NCI-H146 (cell line): Measurements from ENCODE around the gene XPNPEP1.

Experiments used
- DNase-seq: peaks from one replicate; lab custom pipeline; 2025; lab: John Stamatoyannopoulos, UW

XPNPEP1 gene

DNA sequence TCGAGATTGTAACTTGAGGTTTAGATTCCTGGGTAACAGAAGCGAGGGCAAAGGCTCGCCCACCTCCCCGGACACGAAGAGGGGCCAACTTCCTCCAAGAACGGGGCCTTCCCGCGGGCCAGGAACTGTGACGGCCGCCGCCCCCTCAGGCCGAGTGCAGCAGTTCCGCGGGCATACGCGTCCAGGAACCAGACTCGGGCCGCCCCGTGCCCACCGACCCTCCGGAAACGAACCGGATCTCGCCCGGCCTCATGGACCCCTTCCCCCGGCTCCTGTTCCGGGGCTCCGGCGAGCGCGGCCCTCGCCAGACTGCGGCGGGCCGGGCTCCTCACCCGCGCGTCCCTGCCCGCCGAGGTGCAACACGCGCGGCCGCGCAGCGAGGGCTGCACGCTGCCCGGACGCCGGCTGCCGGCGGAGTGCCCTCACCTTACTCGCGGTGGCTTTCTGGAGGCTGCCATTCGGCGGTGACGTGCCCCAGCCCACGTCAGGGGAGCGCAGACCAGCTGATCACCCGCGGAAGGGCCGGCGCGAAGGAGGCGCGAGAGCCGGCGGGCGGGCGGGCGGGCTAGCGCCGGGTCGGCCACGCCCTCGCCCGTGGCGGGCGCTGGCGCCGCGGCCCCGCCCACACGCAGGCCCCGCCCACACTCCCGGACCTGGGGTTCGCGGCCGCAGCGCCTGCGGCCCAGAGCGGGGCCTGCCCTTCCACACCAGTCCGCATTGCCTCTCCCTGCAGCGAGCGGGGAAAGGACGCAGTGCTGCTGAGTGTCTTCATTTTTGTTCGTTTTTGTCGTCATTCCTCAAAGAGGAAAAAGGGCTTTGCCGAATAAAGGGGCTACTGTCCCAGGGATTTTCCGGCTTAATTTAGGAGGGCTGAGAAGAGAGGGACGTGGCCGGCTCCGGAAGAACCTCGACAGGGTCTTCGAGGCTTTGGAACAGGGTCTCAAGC is at the start of gene XPNPEP1:
Gene XPNPEP1, minus strand, starts transcription at position 536 of the 946 bp plus-strand sequence. Its CDS starts 78 bp downstream, at position 458.
- peak; percentile 89 for DNase-seq

DNA sequence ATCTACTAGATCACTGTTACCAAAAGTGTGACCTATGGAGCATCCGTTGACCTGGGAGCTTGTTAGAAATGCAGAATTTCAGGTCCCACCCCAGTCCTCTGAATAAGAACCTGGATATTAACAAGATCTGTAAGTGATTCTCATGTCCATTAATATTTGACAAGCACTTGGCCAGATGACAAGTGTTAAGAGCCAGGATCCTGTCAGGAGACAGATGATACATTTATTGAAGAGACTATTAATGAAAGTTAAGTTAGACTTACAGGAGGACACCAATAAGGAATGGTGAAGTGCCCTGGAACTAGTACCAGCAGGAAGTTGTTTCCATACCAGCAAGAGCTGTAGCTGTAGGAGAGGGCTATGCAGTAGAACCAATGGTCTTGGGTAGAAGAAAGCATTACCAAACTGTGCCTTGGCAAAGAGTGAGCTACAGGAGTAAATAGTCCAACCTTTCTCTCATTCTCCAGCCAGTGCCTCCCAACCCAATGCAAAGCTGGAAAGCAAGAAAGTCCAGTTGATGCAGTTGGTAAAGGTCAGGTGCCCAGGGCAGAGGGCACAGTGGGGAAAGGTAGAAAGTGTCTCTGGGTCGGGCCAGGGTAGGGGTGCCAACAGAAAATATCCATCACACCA is 49.2 kb upstream of the XPNPEP1 start:
- no peak for DNase-seq

DNA sequence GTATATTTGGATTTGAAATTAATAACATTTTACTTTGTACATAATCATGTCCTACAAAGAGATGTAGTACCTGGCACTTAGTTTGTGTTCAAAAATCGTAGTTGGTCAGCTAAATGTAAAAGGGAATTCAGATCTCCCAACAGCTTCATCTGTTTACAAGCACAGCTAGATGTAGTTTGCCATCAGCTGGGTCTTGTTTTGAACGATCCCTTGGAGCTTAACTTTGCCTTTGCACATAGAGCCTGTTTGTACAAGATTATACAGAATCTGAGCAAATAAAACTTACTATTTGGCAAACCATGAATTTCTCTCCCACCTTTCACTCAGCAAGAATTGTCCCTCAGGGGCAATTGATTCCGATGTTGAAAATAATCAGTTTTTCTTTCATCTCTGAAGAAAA is 48.3 kb upstream of the XPNPEP1 start:
- DNase-seq: peak; percentile 20

DNA sequence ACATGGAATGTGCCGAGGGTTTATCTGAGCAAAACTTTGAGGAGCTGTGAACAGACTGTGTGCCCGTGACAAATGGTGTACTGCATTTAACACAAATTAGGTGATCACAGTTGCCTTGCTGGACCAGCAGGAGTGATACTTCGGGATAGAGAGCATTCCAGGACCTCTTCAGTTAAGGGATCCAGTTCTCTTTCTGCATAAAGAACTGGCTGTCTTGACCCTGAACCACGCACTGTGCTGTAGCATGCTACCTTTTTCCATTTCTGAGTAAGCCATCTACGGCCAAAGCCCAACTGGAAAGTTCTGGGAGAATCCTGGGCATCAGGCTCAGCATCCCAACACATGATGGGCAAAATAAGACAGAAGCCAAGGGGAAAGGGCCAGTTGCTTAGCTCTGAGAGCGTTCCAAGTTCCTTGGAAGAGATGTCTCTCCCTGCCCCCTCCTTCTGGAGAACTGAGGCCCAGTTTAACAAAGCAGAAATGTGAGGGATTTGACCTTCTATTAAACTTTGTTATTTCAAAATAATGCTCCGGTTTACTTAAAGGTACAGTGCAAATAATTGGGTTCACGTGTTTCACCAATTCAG is 46.5 kb upstream of the XPNPEP1 start:
- no peak for DNase-seq

DNA sequence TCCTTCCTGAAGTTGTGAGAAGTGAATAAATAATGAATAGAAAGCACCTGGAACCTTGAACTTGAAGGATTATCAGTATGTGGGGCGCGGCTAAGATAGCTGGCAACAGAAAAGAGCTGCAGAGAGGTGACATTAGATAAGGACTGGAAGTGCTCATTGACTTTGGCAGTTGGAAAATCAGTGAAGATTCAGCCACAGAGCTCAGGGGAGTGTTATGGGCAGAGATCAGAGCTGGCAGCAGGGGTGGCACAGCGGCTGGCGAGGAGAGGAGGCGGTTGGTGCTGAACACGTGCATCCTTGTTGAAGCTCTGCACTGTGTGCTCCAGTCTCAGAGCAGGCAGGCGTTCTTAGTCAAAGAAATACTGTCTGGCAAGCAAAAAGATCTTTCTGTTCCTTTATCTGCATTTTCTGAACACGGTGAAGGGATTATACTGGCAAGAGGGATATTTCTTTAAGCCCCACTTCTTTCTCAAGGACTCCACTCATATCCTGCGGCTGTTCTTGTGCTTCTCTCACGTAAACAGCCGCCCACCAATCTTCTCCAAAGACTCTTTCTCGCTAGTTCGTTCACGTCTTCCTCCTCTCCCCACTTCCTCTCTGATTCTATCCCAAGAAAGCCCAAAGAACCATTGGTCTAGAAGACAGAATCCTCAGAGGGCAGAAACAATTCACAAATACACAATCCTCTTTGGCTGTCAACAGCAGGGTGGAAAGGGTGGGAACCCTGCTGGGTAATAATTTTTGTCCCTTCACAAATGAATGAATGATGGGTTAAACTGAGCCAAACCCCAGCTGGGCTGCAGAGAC is 45.8 kb upstream of the XPNPEP1 start:
- DNase-seq: no peak

DNA sequence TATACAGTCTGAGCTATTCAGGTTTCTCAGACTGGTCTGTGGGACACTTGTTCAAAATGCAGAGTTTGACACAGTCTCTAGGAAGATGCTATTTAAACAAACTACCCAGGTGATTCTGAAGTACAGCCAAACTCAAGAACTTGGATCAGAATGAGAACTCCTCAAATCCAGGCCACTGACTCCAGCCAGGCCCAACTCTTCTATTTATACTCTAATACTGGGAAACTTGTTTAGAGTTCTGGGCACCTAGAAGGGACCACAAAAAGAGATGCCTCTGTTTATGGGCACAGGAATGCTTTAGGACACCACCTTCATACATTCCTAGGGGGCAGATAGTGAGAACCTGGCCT is 44.4 kb upstream of the XPNPEP1 start:
- DNase-seq: no peak

DNA sequence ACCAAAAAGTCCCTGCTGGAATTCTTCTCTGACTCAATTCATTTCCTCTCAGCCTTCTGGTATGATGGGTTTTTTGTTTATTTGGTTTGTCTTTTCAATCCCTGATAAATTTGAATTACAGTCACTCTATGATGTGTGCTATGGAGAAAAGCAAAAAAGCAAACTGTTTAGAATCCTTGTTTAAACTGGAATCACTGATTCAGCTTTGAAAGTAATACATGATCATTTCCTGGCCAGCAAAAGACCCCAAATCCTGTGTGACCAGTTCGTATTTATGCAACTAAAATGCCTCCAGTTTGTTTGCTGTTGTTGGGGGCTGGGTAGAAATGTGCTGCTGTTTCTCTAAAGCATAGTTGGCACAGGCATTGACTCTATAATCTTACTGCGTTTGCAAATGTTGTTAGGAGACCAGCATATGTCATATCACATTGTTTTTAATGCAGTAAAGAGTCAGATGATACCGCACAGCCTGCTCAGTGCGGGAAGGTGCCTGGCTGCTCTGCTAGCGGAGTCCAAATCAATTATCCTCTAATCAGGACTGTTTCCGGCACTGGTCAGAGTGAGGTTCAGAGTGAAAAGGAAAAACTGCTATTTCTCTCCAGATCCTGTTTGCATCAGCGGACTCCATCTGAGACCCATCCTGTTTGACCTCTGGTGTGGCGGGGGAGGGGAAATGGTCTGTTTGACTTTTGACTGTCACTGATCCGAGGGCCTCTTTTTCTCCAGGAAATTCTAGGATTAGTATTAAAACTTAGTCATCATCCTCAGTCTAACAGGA is 43.8 kb upstream of the XPNPEP1 start:
- DNase-seq: peak; percentile 11

DNA sequence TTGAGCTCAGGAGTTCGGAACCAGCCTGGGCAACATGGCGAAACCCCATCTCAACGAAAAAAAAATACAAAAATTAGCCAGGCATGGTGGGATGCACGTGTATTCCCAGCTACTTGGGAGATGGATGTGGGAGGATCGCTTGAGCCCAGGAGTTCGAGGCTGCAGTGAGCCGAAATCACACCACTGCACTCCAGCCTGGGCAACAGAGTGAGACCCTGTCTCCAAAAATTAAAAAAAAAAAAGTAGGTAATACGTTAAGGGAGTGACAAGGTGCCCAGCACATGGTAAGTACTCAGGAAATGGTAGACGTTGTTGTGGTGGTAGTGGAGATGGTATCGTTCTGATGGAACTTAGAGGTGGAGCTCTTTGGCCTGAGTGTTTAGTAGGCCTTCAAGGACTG is 41.0 kb upstream of the XPNPEP1 start:
- no peak for DNase-seq

DNA sequence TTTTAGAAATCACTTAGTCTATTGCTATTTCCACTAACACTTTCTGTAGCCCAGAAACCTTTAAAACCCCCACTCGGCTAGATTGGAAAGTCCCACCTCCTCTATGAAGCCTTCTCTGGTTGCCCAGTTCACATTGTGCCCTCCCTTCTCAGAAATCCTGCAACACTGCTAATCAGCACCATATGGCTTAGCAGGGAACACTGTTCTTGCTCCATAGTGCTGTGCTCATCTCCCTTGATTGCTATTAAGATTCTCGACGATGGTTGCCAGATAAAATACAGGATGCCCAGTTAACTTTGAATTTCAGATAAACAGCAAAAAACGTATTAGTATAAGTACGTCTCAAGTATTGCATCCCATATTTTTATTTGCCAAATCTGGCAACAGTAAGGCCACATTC is 40.1 kb upstream of the XPNPEP1 start:
- DNase-seq: no peak

DNA sequence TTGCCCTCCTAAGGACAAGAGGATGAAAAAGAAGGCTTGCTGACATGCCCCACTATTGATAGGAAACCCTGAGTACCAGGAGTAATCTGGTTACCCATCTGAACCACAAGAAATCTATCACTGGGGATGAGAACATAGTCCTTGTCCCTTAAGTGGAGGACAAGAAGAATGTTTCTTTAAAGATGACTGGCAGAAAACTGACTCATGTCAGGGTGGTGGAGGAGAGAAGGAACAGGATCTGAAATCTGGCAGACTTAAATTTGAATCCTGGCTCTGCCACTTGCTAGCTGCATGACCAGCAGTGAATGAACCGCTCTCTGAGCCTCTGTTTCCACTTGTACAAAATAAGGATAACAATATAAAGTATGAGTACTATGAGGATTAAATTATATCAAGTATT is 38.9 kb upstream of the XPNPEP1 start:
- DNase-seq: no peak

DNA sequence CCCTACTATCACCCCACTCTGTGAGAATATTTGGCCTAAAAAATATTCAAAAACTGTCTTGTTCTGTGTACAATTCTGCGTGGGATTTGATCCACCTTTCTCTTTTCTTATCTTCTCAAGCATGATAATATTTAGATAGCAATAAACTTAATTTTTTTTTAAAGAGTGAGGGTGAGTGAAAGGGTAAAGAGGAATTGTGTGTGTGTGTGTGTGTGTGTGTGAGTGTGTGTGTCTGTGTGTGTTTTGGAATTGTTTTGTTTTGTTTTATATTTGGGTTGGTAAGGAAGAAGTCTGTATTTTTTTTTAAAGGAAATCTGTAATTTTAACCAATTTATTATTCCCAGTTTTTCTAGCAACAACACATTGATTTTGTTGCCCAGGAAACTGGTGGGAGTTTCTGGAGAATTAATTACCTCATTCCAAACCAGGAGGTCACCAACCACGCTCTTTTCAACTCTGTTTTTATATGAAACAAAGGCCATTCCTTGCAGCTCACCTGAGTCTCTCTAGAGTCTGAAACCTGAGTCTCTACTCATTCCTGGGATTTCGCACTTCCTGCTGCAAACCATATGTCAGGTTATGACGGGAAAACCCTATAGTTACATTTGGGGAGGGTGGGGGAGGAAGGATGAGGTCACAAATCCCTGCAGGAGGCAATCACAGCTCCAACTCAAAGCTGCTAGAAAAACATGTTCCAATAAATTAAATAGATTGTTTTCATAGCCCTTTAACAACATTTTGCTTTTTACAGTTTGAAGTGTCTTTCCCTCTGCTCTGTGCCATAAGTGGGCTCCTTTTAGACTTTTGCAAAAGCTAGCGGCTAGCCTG is 38.1 kb upstream of the XPNPEP1 start:
- DNase-seq: peak; percentile 76

DNA sequence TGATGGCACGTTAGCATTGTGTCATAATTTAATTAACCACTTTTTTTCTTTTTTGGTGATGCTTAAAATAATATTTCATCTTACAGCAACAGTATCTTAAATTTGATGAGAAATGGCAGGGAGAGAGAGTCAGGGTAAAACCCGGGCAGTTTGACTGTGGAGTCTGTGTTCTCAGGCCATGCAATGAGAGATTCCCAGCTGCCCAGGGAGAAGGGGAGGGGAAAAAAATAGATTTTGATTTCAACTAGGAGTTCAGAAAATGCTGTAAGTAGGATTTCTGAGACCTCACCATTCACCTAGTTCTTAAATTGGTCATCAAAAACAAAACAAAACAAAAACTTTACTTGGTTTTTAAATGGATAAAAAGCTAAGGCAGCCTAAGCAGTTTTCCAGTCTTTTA is 37.4 kb upstream of the XPNPEP1 start:
- no peak for DNase-seq

DNA sequence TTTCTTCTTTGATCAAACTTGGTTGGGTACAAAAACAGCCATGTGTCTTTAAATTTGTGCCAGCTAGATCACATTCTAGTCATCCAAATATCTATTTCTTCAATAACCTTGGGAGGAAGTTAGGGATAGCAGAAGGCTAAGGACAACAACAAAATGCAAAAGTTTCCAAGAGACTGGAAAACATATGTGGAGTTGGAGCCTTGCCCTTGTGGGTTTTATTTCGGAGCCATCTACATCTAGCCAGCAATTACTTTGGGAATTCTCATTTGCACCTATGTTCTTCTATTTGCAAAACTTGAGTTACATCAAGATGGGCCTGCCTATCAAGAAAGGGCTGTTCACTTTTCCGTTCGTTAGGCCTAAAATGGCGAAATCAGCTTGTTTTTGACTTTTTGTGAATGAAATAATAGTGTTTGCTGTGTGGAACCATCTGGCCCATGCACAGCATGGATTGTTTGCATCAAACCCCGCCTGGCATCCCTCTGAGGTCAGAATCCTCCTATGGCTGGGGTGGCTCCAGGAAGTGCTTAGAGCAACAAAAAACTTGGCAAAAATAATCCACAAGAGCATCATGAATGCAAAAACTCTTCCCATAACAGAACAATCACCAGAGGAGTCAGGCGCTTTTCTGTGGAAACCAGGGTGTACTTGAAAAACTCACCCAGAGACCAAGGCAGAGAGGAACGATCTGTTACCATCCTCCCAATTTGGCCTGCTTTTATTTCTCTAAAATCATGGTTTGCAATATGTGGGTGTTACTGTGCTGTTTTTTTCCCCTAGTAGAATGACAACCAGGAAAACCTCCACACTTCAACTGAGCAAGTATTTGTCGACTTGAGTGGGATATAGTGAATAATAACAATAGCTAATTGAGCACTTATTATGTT is 36.2 kb upstream of the XPNPEP1 start:
- peak; percentile 3 for DNase-seq

DNA sequence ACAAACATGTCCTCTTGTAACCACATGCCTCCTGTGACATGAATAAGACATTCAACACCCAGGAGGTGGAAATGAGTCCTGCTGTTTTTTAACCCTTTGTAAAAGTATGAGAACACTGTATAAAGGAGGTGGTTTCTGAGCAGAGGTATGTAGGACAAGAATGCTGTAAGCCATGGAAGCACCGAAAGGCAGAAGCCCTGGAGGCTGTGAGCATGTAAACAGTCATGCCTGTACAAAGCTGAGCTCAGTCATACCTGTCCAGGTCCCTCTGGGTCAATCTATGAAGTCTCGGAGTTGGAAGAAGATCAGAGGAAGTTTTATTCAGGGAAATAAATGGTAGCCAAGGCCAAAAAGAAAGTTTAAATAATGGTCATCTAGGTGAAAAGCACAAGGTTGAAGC is 34.7 kb upstream of the XPNPEP1 start:
- DNase-seq: peak; percentile 17

DNA sequence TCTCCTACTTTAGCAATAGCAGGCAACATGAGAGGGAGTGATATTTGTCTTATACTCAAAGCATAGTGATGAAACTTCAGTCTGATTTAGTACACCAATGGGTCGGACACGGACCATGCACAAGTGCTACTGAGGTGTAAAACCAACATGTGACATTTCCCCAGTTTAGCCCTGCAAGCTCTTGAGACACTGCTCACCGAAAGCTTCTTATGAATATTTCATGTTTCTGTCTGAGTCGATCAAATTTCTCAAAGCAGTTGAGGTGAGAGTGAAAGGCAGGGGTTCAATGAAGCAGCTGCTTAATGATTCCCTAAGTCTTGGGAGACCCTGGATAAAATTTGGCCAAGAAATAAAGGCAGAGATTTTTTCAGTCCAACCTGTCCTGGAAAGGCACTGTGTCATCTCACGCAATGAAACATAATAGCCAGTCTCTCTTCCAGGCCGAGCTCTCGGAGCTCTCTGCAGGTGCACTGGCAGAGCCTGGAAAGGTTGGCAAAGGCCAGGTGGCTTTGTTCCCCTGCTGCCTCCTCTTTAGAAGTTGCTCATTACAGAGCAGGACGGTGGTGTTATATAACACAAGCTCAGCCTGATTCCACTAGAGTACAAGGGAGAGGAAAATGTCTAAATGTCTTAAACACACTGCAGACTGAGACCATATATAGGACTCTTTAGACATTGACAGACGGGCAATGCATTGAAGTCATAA is 33.9 kb upstream of the XPNPEP1 start:
- DNase-seq: peak; percentile 92

DNA sequence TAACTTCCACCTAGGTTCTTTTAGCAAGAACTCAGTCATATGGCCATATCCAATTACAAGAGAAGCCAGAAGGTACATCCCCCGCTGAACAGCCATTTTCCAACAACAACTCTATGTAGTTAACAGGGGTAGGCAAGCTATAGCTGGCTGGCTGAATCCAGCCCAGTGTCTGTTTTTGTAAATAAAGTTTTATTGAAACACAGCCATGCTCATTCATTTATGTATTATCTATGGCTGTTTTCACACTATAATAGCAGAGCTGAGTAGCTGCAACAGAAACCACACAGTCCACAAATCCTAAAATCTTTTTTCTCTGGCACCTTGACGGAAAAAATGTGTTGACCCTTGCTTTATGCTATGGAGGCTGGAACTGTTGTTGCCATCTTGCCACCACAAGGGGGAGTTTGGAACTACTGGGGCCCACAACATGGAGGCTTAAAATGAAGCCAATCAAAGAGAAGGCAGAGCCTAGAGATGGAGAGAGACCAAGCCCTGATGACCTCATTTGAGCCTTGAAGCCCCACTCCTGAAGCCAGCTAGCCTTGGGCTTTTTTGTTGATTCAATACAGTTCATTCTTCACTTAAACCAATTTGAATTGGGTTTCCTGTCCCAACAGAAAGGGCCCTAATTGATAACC is 33.3 kb upstream of the XPNPEP1 start:
- peak; percentile 81 for DNase-seq

DNA sequence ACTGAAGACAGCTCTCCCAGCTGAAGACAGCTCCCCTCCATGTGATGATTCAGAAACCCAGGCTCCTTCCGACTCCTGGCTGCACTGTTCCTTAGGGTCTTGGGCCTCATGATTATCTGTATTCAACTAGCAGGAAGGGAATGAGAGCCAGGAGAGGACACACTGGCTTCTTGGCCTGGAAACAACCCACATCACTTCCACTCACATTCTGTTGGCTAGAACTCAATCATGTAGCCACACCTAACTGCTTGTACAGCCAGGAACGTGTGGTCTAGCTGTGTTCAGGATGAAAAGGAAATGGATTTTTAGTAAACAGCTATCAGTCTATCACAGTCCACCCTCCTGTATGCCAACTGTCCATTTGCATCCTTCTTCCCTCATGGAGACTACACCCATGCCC is 30.5 kb upstream of the XPNPEP1 start:
- DNase-seq: no peak

DNA sequence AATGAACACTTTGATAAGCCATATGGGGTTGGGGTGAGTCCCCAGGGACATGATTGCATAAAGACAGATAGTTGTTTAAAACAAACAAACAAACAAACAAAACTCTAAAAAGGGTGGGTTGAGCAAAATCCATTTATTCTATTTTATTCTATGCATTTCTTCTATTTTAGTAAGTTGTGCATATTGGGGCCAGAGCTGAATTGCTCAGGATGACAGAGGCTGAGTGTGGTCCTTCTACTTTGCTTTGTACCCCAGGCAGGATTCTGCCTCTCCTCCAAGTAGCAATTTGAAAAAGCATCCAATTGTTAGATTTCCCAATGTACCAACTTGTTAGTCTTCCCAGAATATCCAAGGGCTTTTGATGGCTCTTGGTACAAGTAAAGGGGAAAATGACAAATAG is 29.2 kb upstream of the XPNPEP1 start:
- DNase-seq: no peak
